MM.1S (cell line): ENCODE results near the gene CDY2A.
"Not testable (repeated sequence)": the region's sequence is repeated elsewhere in the genome, so short reads cannot be mapped to it uniquely, and the experiment has no call there.

Experiments used
- DNase-seq: peaks from one replicate; pipeline ENCODE4 v3.0.0-alpha.2; 2015
- H2AFZ ChIP-seq: fragments of 300-600 bp; sonication (generic); 2 replicates; pipeline ENCODE4 v1.6.0; 2016; ENCODE audit warnings: antibody characterized with exemption, low read length
- H3F3A ChIP-seq: fragments of 300-600 bp; sonication (generic); 2 replicates; pipeline ENCODE4 v1.6.1; 2016; ENCODE audit warnings: mild to moderate bottlenecking, antibody characterized with exemption, low read length, moderate library complexity, mixed read lengths; ENCODE audit not compliant: insufficient read depth
- H3K27ac ChIP-seq: fragments of 300-600 bp; sonication (generic); 2 replicates; pipeline ENCODE4 v1.5.1; 2016; ENCODE audit warnings: mild to moderate bottlenecking, low read length
- H3K27me3 ChIP-seq: fragments of 300-600 bp; sonication (generic); replicated peaks from 2 replicates; pipeline ENCODE4 v1.6.0; 2016; ENCODE audit warnings: low read length; ENCODE audit not compliant: insufficient read depth
- H3K36me3 ChIP-seq: fragments of 300-600 bp; sonication (generic); replicated peaks from 2 replicates; pipeline ENCODE4 v1.6.1; 2016; ENCODE audit warnings: mild to moderate bottlenecking, low read length, mixed read lengths; ENCODE audit not compliant: insufficient read depth
- H3K4me1 ChIP-seq: fragments of 300-600 bp; sonication (generic); 2 replicates; pipeline ENCODE4 v1.6.1; 2016; ENCODE audit warnings: low read length, mixed read lengths
- H3K4me2 ChIP-seq: fragments of 300-600 bp; sonication (generic); 2 replicates; pipeline ENCODE4 v1.6.0; 2016; ENCODE audit warnings: low read depth, low read length
- H3K4me3 ChIP-seq: fragments of 300-600 bp; sonication (generic); 2 replicates; pipeline ENCODE4 v1.5.1; 2016; ENCODE audit warnings: low read length, mixed read lengths
- H3K79me2 ChIP-seq: fragments of 300-600 bp; sonication (generic); 2 replicates; pipeline ENCODE4 v1.6.1; 2016; ENCODE audit warnings: mixed run types, low read length, mixed read lengths
- H3K9ac ChIP-seq: fragments of 300-600 bp; sonication (generic); 2 replicates; pipeline ENCODE4 v1.6.1; 2016; ENCODE audit warnings: low read length, mixed read lengths
- H3K9me2 ChIP-seq: fragments of 300-600 bp; sonication (generic); replicated peaks from 2 replicates; pipeline ENCODE4 v1.6.1; 2016; ENCODE audit warnings: mild to moderate bottlenecking, low read length, mixed read lengths; ENCODE audit not compliant: insufficient read depth
- H3K9me3 ChIP-seq: fragments of 300-600 bp; sonication (generic); replicated peaks from 2 replicates; pipeline ENCODE4 v1.6.1; 2016; ENCODE audit warnings: mild to moderate bottlenecking, low read length, mixed read lengths; ENCODE audit not compliant: insufficient read depth
- H4K20me1 ChIP-seq: fragments of 300-600 bp; sonication (generic); 2 replicates; pipeline ENCODE4 v1.6.1; 2016; ENCODE audit warnings: mild to moderate bottlenecking, low read length, moderate library complexity, mixed read lengths; ENCODE audit not compliant: insufficient read depth

The CDY2A gene, protein sequence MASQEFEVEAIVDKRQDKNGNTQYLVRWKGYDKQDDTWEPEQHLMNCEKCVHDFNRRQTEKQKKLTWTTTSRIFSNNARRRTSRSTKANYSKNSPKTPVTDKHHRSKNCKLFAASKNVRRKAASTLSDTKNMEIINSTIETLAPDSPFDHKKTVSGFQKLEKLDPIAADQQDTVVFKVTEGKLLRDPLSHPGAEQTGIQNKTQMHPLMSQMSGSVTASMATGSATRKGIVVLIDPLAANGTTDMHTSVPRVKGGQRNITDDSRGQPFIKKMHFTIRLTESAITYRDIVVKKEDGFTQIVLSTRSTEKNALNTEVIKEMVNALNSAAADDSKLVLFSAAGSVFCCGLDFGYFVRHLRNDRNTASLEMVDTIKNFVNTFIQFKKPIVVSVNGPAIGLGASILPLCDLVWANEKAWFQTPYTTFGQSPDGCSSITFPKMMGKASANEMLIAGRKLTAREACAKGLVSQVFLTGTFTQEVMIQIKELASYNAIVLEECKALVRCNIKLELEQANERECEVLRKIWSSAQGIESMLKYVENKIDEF

DNA sequence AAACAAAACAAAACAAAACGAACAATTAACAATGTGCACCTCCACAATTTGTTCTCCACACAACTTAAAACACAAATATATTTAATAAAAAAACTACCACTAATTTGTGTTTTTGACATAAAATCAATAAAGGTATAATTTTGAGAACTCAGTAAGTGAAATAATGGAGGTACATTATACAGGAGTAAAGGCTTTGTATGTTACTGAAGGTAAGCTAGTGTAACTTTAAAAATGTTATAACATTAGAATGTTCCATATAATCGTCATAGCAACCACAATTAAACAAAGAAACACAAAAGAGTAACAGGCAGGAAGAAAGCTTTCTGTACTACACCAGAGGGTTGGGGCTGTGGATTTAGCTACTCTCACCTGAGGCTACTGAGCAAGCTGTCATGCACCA lies at the start of gene CDY2A:
CDY2A (plus strand) TSS at position 301 of the 400 bp plus-strand sequence. CDS start 328 bp downstream, outside the sequence.
- not testable (repeated sequence) for H3K79me2 ChIP-seq, DNase-seq, H3K9ac ChIP-seq, H4K20me1 ChIP-seq, H3K9me2 ChIP-seq, H3K27ac ChIP-seq, H3K4me1 ChIP-seq, H3K4me2 ChIP-seq, H3K4me3 ChIP-seq, H3K27me3 ChIP-seq, H2AFZ ChIP-seq, H3K9me3 ChIP-seq, H3K36me3 ChIP-seq, H3F3A ChIP-seq

DNA sequence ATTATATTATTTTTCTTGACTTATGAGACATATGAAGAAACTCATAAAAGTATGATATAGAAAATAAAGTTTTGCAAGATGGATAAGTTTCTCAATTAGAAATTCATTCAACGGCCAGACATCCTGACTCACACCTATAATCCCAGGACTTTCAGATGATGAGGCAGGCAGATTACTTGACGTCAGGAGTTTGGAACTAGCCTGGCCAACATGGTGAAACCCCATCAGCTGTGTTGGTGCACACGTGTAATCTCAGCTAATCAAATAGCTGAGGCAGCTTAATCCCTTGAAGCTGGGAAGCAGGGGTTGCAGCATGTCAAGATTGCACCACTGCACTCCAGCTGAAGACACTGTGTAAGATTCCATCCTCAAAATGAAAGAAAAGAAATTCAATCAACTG lies 28.0 kb upstream of the CDY2A start:
- H3K4me2 ChIP-seq, H3K79me2 ChIP-seq, H3K27me3 ChIP-seq, H3K9me3 ChIP-seq, DNase-seq, H3K9me2 ChIP-seq, H3K4me1 ChIP-seq, H3K27ac ChIP-seq, H2AFZ ChIP-seq, H4K20me1 ChIP-seq, H3K36me3 ChIP-seq, H3K4me3 ChIP-seq, H3F3A ChIP-seq, H3K9ac ChIP-seq: not testable (repeated sequence)

DNA sequence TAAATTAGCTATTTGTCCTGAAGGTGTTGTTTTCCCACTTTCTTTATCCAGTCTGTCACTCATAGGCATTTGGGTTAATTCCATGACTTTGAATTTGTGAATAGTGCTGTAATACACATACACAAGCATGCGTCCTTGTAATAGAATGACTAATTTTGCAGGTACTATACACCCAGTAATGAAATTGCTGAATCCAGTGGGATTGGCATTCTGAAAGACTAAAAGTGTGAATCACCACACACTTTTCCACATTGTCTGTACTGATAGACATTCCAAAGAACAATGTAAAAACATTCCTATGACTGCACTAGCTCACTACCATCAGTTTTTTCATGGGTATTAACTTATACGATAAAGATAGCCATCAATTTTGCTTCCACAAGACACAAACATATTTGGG lies 27.3 kb upstream of the CDY2A start:
- not testable (repeated sequence) for H4K20me1 ChIP-seq, H3K4me1 ChIP-seq, H3K4me3 ChIP-seq, H3K9me3 ChIP-seq, DNase-seq, H3K9me2 ChIP-seq, H3K79me2 ChIP-seq, H3K9ac ChIP-seq, H2AFZ ChIP-seq, H3K27ac ChIP-seq, H3K4me2 ChIP-seq, H3K27me3 ChIP-seq, H3K36me3 ChIP-seq, H3F3A ChIP-seq

DNA sequence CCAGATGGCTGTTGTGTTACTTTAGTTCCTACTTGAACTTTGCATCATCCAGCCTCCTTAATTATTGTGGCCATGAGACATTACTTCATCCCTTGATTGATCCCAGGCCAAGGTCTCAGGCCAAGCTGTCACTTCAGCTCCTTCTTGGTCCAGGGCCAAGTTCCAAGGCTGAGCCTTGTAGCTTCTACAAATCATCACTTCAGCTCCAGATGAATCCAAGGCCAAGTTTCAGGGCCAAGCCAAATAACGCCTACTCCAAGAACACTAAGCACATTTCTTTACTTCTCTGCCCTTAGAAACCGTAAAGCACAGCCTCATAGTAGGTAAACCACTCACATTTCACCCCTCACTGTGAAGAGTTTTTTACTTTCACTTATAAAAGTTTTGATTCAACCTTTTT lies 1.7 kb upstream of the CDY2A start:
- not testable (repeated sequence) for H3K79me2 ChIP-seq, H3K9me2 ChIP-seq, H3F3A ChIP-seq, H3K4me3 ChIP-seq, DNase-seq, H3K9ac ChIP-seq, H3K27me3 ChIP-seq, H3K4me1 ChIP-seq, H3K4me2 ChIP-seq, H4K20me1 ChIP-seq, H3K9me3 ChIP-seq, H3K36me3 ChIP-seq, H2AFZ ChIP-seq, H3K27ac ChIP-seq

DNA sequence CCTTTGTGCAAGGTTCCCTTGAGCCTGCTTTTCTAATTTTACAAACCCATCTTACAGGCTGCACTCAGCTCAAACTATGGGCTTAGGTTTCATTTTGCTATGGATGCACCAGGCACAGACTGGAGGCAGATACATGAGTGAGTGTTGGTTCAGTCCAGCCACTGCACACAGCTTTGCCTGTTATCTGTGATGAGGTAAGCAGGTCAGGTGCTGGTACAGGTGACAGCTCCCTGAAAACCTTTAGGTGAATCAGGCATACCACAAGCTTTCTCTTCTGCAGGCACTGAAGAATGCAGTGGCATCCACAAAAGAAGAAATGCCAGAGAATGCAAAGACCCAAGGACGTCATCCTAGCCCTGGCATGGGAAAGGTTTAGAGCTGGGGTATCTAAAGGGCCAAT lies 3.3 kb downstream of the CDY2A start:
- not testable (repeated sequence) for H3K9ac ChIP-seq, H3K79me2 ChIP-seq, H3K4me2 ChIP-seq, H3K36me3 ChIP-seq, H3K27ac ChIP-seq, H3K9me2 ChIP-seq, H3K9me3 ChIP-seq, H4K20me1 ChIP-seq, H3F3A ChIP-seq, H3K4me3 ChIP-seq, H2AFZ ChIP-seq, DNase-seq, H3K27me3 ChIP-seq, H3K4me1 ChIP-seq

DNA sequence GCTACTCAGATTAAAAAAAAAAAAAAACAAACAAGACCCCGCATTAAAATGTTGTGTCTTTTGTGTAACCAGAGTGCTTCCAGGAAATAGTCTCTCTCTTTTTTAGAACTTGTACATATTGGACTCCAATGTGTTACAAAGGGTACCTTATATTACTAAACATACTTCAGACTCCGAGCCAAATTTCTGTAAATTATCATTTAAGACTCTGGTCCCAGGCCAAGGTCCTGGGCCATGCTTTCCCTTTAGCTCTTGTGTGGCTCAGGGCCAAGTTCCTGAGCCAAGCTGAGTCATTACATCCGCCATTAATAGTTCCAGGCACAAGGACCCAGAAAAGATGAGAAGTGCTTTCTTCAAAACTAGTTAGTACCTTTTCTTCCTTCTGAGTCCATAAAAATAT lies 4.6 kb downstream of the CDY2A start:
- H3K27ac ChIP-seq, H3K79me2 ChIP-seq, H3K4me1 ChIP-seq, H2AFZ ChIP-seq, H3K9ac ChIP-seq, H3K4me3 ChIP-seq, H3K4me2 ChIP-seq, H3K9me2 ChIP-seq, H3K27me3 ChIP-seq, H3F3A ChIP-seq, DNase-seq, H4K20me1 ChIP-seq, H3K9me3 ChIP-seq, H3K36me3 ChIP-seq: not testable (repeated sequence)

DNA sequence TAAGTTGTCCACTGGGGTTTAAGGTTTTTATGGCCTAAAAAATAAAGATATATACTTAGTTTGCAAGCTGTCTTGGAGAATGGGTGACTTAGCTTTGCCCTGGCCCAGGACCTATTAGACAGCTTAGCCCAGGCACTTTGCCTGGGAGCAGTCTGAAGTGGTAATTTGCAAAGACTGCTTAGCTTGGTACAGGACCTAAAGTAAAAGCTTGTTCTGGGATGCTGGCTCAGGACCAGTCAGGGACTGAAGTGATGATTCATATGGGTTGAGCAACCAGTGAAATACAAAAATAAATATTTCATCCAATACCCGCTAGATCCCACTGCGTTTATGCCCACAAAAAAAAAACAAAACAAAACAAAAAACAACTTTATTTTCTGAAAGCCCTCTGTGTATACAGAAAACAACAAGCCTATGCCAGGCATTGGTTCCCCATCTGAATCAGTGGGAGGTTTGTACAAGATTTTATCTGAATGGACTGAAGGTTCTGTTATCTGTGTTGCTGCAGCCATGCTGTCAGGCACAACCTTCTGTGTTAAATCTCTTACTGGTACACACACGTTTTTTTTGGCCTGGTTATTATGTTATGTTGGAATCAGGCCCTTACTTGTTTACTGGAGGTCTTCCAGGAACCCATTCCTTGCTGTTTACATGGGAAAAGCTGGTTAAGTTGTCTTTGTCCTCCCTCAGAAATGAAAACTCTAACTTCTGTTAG lies 8.7 kb downstream of the CDY2A start:
- H3K4me3 ChIP-seq, H4K20me1 ChIP-seq, H3K27ac ChIP-seq, H3K9me3 ChIP-seq, H3F3A ChIP-seq, H3K27me3 ChIP-seq, H3K4me1 ChIP-seq, H3K36me3 ChIP-seq, H3K9ac ChIP-seq, H3K9me2 ChIP-seq, DNase-seq, H3K79me2 ChIP-seq, H2AFZ ChIP-seq, H3K4me2 ChIP-seq: not testable (repeated sequence)

DNA sequence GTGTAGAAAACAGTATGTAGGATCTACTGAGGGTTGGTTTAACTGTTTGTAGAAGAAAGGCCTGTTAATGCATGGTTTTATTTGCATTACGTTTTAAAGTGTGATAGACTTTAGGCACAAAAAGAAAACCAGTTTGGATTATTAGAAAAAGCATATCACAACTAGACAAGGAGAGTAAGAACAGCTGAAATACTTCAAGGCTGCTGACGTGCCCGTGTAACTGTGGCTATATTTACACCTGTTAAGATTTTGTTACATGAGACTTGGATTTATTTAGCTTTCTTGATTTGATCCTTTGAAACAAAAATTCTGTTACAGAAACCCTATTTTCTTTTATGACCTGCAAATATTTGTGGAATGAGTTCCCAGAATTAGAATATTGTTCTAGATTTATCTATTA lies 9.3 kb downstream of the CDY2A start:
- H3K4me2 ChIP-seq, H3K9me2 ChIP-seq, DNase-seq, H3K9me3 ChIP-seq, H3K27me3 ChIP-seq, H4K20me1 ChIP-seq, H3K27ac ChIP-seq, H2AFZ ChIP-seq, H3K4me3 ChIP-seq, H3K4me1 ChIP-seq, H3K79me2 ChIP-seq, H3F3A ChIP-seq, H3K36me3 ChIP-seq, H3K9ac ChIP-seq: not testable (repeated sequence)
